Hematopoietic multipotent progenitor cell treated with erythropoietin and hydrocortisone succinate and interleukin-3 and kit ligand, for 17 days (in vitro differentiated cells): ENCODE data around the gene KRCC1.
"Not testable (repeated sequence)": the region's sequence is repeated elsewhere in the genome, so short reads cannot be mapped to it uniquely, and the experiment has no call there.

Experiments used
- DNase-seq: peaks from one replicate; pipeline ENCODE4 v3.0.0-alpha.2; 2015; ENCODE audit warnings: low spot score

KRCC1 gene

DNA sequence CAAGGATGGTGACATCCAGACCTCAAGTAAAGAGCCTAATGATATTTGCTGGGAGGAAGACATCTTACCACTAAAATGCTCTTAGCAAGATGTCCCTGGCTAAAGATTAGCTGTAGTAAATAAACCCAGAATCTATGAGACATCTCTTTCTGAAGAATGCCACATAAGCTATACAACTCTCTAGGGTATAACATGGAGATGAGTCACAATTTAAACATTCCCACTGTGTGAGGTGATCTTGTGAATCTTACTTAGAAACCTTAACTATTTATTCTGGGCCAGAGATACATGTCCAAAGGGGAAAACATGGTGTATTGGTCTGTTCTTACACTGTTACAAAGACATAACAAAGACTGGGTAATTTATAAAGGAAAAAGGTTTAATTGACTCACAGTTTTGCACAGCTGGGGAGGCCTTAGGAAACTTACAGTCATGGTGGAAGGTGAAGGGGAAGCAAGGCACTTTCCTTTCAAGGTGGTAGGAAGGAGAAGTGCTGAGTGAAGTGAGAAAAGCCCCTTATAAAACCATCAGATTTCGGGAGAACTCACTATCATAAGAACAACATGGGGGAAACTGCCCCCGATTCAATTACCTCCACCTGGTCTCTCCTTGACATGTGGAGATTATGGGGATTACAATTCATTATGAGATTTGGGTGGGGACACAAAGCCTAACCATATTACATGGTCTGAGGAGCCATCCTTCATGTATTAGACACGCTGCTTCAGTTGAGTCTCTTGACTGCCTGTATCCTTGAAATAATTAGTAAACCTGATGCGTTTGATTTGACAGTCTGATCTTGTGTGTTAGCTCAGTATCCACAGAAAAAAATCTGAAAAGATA lies 17.1 kb downstream of the KRCC1 start:
- DNase-seq = no peak

DNA sequence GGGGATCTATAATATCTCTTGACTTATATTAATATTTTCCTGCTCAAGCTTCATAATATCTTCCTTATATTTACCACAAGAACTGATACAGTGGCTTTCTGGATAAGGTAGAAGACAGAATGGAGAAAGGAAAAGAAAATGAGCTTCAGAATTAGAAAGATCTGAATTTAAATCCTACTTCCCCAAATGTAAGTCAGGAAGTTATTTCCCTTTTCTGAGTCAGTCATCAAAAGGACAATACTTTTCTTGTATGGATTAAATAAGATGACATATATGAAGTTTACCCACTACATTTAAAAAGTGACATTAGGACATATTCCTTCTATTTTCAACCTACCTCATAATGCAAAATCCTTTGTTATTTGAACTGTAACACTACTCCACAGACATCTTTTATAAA lies 19.0 kb downstream of the KRCC1 start:
- DNase-seq = no peak

DNA sequence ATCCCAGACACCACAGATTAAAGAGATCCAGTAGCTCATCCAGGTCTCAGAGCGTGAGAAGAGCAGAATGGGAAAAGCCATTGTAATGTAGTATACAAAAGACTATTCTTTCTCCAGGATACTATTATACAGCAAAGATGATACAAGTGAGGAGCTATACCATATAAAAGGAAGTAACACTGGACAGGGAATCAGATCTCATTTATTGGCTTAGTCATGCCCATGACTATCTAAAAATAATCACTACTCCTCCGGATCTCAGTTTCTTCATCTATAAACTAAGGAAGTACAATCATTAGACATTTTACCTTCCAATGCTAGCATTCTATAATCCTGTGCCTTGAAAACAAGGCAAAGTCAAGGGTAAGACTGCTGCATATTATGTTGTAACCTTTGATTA lies 19.4 kb downstream of the KRCC1 start:
- no peak for DNase-seq

DNA sequence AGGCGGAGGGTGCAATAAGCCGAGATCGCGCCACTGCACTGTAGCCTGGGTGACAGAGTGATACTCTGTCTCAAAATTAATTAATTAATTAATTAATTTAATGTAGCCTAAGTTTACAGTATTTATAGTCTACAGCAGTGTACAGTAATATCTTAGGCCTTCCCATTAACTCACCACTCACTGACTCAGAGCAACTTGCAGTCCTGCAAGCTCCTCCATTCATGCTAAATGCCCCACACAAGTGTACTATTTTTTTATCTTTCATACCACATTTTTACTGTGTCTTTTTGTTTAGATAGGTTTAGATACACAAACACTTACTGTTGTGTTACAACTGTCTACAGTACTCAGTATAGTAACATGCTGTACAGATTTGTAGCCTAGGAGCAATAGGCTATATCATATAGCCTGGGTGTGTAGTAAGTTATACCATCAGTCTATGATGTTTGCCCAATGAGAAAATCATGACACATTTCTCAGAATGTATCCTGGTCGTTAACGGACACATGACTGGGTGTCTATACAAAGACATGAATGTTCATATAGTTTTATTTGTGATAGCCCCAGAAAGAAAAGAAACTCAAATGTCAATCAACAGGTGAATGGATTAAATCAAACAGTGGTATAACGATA lies 23.4 kb downstream of the KRCC1 start:
- no peak for DNase-seq

DNA sequence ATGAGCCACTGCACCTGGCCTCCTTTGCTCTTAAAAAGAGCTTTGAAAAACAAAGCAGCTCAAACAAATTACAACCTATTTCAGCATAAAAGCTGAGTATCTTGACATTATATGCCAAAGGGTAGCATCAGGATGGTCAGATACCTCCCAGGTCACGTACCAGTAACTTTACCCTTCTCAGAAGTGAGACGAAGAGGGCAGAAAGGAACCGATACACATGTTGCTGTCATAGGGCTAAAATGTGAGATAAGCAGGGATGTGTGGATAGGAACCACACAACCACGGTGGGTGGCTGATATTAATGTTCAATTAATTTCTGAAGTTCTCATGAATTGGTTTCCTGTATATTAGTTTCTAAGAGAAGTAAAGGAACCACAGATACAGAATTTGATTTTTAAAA lies 26.7 kb downstream of the KRCC1 start:
- DNase-seq = no peak

DNA sequence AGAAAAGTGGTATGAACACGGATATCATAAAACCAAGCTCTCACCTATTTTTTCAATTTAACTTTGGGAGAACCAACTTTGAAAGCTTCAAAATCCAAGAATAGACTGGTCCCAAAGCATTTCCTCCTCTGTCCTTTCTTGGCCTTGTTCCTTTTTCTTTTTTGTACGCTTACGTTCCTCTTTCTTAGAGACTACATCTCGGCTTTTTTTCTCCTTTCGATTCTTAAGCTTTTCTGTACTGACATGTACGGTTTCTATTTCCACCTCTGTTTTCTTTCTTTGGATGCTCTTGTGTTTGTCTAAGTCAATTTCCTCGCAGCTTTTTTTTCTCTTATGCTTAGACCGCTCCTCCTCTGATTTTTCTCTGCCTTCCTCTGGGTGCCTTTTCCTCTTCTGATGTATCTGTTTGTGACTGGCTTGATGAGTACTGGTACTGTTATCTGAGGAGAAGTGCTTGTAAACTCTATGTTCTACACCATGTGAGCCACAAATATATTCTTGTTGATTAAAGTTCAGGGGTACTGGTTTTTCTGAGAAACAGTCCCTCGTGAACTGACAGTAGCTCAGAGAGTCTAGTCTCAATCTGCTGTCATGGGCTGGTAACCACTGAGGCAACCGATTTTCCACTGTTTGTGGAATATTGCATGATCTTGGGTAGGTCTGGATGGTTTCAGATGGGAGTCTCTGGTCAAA lies 27.7 kb downstream of the KRCC1 start:
- peak; percentile 46 for DNase-seq

DNA sequence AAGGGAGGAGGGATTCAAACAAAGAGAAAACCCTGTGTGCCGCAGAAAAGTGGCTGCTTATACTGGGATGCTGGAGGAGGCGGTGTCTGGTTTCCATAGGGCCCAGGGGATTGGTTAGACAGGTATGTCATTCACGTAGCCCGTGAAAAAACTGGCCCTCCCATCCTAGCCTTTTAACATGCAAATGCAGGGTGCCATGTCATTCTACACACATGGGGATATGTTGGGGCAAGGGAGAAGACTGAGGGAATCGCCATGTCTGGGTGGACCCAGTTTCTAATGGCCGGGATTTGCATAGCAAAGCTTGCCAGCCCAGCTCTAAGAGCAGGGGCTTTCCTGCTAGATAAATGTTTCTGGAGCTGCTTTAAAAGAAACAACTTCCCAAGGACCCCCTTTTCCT lies 31.1 kb downstream of the KRCC1 start:
- no peak for DNase-seq

DNA sequence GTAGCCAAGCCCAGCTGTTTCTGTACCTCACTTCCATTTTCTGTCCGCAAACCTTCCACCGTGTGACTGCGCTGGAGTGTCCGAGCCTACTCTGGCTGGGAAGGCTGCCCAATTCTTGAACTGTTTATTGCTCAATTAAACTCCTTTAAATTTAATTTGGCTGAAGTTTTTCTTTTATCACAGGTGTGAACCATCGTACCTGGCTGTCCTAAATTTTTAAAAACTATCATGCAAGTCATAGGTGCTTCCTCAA lies 33.0 kb downstream of the KRCC1 start:
- DNase-seq = no peak

DNA sequence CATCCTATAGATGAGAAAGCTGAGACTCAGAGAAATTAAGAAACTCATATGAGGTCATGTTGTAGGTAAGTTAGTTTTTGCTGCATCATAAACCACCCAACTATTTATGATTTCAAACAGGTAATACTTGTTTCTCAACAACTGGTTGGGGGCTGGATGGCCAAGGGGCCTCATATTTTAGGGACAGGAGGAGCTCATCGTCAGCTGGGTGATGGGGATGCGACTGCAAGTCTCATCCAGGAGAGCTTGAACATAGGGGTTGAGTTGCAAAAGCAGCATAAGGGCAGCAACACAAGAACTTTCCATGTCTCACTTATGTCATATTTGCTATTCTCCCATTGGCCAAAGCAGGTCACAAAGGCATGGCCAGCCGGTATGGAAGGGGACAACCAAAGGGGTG lies 35.6 kb downstream of the KRCC1 start:
- no peak for DNase-seq

DNA sequence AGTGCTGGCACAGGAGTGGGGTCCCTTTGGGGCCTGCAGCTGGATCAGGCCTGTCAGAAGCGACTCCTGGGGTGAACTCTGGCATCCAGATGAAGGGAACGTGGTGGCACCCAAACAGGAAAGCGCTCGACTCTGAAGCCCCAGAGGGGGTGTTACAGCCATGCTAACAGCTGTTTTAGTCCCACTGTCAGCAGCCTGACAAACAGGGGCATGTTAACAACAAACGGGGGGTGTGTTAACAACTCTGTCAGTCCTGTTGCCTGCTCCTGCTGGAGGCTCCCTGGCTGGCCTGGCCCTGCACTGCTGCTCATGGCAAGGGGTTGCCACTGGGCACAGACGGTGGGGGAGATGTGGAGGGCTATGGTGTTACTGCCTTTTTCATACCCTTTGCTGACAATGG lies 36.7 kb downstream of the KRCC1 start:
- no peak for DNase-seq

DNA sequence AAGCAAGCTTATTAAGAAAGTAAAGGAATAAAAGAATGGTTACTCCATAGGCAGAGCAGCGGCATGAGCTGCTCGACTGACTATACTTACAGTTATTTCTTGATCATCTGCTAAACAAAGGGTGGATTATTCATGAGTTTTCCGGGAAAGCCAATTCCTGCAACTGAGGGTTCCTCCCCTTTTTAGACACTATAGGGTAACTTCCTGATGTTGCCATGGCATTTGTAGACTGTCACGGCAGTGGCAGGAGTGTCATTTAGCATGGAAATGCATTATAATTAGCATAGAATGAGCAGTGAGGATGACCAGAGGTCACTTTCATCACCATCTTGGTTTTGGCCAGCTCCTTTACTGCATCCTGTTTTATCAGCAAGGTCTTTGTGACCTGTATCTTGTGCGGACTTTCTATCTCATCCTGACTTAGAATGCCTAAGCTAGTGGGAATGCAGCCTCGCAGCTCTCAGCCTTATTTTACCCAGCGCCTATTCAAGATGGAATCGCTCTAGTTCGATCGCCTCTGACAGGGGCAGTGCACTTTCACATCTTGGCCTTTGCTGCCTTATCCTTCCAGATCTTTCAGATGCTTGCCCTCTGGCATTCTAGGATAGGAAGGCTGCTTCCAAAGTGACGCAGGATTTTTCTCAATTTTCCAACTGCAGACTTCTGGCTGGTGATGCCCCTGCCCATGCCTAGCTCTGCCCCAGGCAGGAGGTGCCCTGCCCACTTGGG lies 37.3 kb downstream of the KRCC1 start:
- not testable (repeated sequence) for DNase-seq

DNA sequence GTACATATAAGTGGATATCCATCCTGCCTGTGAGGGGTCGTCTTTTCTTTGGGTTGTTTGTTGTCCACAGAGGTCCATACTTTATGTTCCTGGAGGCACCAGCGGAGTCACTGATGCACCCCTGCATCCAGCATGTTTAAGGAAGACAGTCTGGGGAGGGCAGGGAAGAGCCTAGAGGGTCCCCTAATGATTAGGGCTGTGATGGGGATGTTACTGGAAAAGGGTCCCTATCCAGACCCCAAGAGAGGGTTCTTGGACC lies 37.9 kb downstream of the KRCC1 start:
- DNase-seq = not testable (repeated sequence)

DNA sequence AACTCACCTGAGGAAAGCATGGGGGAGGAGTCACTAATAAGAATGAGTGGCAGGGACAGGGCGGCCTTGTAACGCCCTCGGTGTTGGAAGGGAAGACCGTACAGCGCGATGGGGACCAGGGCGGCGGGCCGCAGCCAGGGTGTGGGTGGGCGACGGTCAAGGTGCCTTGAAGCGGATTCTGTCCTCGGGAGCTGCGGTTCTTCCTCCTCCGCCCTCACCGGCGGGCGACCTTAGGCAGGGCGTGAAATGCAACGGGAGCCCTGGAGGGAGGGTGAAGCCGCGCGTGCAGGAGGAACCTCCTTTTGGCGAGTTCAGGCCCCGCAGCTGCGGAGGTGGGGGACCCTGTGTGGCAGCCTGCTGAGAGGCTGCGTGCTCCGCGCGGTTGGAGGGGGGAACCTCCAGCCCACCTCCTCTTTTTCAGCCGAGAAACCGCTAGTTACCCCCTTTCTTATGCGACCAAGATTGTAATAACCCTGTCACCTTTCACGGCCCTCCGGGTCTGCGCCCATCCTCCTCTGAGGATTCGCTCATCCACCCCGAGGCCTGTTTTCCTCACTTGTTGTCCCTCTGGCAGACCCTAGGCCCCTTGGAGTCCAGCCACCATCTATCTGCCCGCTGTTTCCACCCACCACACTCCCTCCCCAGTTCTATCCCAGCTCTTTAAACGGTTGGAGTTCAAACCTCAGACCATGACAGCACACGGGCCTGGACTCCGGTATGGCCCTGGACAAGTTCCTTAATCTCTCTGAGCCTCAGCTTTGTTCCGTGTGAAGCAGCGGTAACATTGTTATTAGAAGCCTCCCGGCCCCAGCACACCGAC lies 38.4 kb downstream of the KRCC1 start:
- peak; percentile 34 for DNase-seq

DNA sequence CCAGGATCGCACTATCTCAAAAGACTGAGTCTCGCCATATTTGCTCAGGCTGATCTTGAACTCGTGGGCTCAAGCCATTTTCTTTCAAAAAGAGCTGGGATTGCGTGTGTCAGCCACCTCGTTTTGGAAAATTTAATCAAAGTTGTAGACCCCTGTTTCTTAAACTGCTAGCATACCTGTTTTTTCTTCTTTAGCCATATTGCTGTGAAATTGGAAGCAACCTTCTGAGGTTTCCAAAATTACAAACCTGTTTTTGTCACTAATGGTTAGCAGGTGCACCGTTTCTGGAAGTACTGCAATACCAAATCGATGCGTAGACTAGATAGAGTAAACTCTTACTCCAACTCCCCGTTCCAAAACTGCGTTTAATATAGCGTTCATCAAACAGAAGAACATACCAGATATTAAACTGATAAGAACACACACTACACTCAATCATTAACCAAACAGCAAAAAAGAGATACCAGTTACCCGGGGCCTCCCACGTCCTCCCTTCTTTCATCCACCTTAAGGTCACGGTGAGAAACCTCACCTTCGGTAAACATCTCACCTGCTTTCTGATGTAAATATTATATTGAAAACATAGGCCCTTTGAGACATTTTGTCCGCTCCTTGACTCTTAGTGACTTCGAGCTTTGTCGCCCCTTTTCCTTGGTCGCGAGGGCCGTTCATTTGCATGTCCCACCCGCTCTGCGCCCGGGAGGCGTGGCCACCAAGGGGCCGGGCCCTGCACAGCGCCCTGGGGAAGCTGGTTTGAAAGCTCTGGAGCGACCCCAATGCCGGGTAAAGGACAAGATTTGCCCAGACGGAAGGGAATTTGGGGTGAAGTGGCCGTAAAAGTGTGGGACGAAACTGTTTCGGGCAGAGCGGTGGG lies 39.3 kb downstream of the KRCC1 start, which contains the start of gene RNU2-63P:
TSS of gene RNU2-63P (minus strand) at position 462 of the 874 bp plus-strand sequence.
- peak; percentile 92 for DNase-seq

DNA sequence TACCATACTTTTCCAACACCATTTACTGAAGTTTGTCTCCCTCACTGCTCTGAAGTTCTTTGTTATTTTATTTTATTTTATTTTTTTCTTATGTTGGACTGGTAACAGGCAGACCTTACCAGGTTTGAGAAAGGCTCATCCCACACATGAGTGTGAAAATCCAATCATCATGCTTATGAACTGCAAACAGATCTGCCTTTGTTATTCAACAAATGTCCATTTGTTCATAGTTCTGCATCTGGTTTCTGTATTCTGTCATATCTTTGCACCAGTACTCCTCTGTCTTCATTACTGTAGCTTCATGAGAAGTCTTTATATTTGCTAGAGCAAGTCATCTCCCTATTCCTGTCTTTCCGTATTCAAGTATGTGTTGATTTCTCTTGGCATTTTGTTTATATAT lies 44.6 kb downstream of the KRCC1 start:
- DNase-seq = no peak

DNA sequence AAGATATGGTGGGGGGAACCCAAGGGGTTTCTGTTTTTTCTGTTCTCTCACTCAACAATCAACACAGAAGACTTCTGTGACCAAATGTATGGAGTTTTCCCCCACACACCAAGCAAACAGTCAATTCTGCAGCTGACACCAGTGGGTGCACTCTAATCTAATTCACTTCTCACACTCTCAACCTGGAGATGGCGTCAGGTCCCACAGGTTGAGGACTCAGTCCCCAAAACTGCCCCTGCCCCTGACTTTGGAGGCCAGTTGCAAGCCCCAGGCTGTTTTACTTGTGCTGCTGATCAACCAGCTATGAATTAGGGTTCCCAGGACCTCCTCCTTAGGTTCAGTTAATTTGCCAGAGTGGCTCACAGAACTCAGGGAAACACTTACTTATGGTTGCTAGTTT lies 45.4 kb downstream of the KRCC1 start:
- peak; percentile 46 for DNase-seq

DNA sequence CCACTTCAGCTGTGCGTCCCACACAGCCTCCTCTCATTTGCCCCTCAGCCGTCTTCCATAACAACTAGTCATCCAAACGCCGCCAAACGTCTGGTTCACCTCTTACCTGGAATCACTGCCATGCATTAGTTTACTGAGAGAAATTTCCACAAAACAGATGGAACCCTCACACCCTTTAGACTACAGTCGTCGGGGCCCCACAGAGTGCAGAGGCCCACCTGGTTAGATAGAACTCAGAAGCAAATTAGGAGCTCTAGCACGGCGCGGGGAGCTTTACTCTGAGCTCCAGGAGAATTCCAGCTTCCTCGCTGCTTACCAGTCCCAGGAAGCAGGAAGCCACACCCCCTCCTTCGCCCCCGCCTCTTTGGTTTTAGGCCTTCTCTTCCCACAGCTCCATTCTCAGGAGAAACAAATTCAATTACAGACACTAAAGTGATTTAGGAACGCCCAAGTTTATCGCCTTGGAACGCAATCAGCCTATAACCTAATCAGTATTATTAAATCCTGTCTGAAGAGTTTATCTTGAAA lies 48.6 kb downstream of the KRCC1 start:
- DNase-seq = no peak

DNA sequence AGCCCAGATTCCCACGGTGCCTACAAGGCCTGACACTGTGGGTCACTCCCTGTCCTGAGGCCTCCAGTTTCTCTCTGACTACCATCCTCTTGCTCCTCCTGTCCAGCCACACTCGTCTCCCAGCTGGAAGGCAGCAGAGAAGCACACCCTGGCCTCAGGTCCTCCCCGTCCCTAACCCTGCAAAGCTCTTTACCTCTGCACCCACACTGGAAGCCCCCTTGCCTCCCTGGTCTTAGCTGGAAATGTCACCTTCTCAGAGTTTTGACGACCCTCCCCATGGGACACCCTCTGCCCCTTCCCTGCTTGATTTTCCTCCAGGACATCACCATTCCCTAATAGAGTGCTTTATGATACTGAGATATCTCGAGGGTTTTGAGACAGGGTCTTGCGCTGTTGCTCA lies 49.8 kb downstream of the KRCC1 start:
- DNase-seq = no peak

DNA sequence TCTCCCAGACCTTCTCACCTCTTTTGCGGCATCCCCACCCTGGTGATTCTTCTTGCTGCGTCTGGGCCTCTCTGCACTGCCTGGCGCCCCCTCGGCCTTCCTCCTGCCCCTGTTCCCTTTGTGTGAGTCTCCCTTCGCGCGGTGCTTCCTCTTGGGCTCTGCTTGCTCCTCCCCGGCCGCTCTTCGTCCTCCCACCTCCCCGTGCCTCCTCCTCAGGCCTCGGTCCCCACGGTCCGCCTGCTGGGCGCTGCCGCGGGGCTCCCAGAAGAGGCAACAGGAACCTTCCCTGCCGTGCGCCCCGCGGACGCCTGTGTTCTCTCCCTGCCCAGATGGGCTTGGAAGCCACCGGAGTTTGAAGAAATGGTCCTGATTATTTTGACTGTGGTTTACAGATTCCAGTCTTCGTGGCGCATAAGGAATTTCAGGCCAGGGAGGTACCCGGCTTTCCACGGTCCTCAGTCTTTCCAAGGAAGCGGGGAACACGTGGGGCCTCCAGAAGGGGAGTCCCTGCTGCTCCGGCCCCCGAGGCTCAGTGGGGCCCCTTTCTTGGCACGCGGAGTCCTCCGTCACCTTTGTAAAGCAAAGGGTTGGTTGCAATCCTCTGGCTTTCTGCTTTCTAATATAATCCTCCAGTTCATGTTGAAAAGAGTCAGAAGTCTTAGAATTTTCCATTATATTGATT lies 52.4 kb downstream of the KRCC1 start:
- DNase-seq = no peak

DNA sequence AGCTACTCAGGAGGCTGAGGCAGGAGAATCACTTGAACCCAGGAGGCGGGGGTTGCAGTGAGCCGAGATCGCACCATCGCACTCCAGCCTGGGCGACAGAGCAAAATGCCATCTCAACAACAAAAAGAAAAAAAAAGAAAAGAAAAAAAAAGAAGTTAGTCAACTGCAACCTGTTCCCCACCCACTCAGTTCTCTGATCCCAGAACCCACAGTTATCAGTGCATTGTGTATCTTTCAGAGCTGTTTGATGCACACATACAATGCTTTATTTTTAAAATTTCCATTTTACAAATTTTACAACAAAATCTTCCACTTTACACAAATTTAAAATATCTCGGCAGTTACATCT lies 53.2 kb downstream of the KRCC1 start:
- no peak for DNase-seq
